H1 (cell line): ENCODE results near the gene CRYGS. TPM values are rescaled to one million over a fixed set of nuclear protein-coding genes. Genes with fewer than 3 reads are reported as not detected.

Experiments used
- CTCF ChIA-PET: fragments of 300-600 bp; sonication (Branson Sonifier 250); formaldehyde crosslinking; loops from one replicate; lab custom pipeline; 2021; ENCODE audit not compliant: partially characterized antibody; lab: Charles Lee
- POLR2A ChIA-PET: fragments of 300-600 bp; sonication (Branson Sonifier 250); formaldehyde crosslinking; loops from one replicate; lab custom pipeline; 2021; ENCODE audit warnings: inconsistent platforms; ENCODE audit not compliant: partially characterized antibody; lab: Charles Lee
- DNase-seq, 2 experiments: peaks; one replicate each; pipeline versions ENCODE4 v3.0.0 to v3.0.0-alpha.2; 2010 to 2022; ENCODE audit warnings: low spot score in 2 of 2, low read depth in 1 of 2, mixed read lengths in 1 of 2
- FAIRE-seq: peaks from 2 replicates; lab custom pipeline; 2011; peaks lifted over from hg19 to GRCh38; lab: Jason Lieb, UNC
- H2AFZ ChIP-seq: 2 replicates; pipeline ENCODE4 v1.8.1; 2012; ENCODE audit warnings: low read length, inconsistent platforms
- H2AK5ac ChIP-seq: 2 replicates; pipeline ENCODE4 v1.6.1; 2013; ENCODE audit warnings: low read depth, low read length
- H2BK120ac ChIP-seq: replicated peaks from 2 replicates; pipeline ENCODE3; 2013; ENCODE audit warnings: low read depth, low read length, inconsistent platforms
- H2BK12ac ChIP-seq: 2 replicates; pipeline ENCODE4 v1.6.1; 2013; ENCODE audit warnings: low read depth, low read length
- H2BK15ac ChIP-seq: 2 replicates; pipeline ENCODE4 v1.6.1; 2013; ENCODE audit warnings: low read length
- H2BK20ac ChIP-seq: 2 replicates; pipeline ENCODE4 v1.6.1; 2013; ENCODE audit warnings: low read length
- H2BK5ac ChIP-seq: 2 replicates; pipeline ENCODE4 v1.6.1; 2013; ENCODE audit warnings: low read depth, low read length
- H3K14ac ChIP-seq: 2 replicates; pipeline ENCODE4 v1.6.1; 2013; ENCODE audit warnings: inconsistent platforms; ENCODE audit not compliant: insufficient read length
- H3K18ac ChIP-seq: 2 replicates; pipeline ENCODE4 v1.6.1; 2013; ENCODE audit warnings: low read length; ENCODE audit errors: extremely low read depth
- H3K23ac ChIP-seq: 2 replicates; pipeline ENCODE4 v1.6.1; 2013; ENCODE audit warnings: inconsistent platforms; ENCODE audit not compliant: insufficient read length
- H3K23me2 ChIP-seq: 2 replicates; pipeline ENCODE4 v1.6.1; 2013; ENCODE audit warnings: low read depth, low read length
- H3K27ac ChIP-seq: 2 replicates; pipeline ENCODE4 v1.6.1; 2011; ENCODE audit warnings: low read depth, low read length, inconsistent platforms
- H3K27me3 ChIP-seq, 4 experiments: replicated peaks in 1 of 4; 1 replicate in 1 of 4; 2 replicates in 3 of 4; pipeline versions ENCODE4 v1.6.1 to v1.8.1; 2011 to 2013; ENCODE audit warnings: low read length in 3 of 4, mild to moderate bottlenecking in 3 of 4, inconsistent platforms in 2 of 4, mixed read lengths in 2 of 4, moderate library complexity in 1 of 4; ENCODE audit not compliant: control insufficient read depth in 3 of 4, insufficient read depth in 3 of 4; ENCODE audit errors: extremely low read depth in 1 of 4
- H3K36me3 ChIP-seq, 4 experiments: 2 replicates each; pipeline versions ENCODE4 v1.6.1 to v1.8.1; 2011 to 2013; ENCODE audit warnings: mild to moderate bottlenecking in 4 of 4, low read length in 3 of 4, moderate library complexity in 2 of 4, control low read depth in 1 of 4, inconsistent platforms in 1 of 4; ENCODE audit not compliant: insufficient read depth in 4 of 4, control insufficient read depth in 2 of 4
- H3K4ac ChIP-seq: replicated peaks from 2 replicates; pipeline ENCODE3; 2013; ENCODE audit warnings: low read length, low read depth, mixed read lengths, inconsistent platforms; ENCODE audit not compliant: insufficient read length
- H3K4me1 ChIP-seq, 4 experiments: replicated peaks in 1 of 4; 1 replicate in 1 of 4; 2 replicates in 3 of 4; pipeline versions ENCODE4 v1.6.1 to v1.8.1; 2011 to 2013; ENCODE audit warnings: low read length in 3 of 4, inconsistent platforms in 2 of 4, mixed read lengths in 1 of 4; ENCODE audit not compliant: insufficient read depth in 4 of 4, control insufficient read depth in 3 of 4
- H3K4me2 ChIP-seq, 2 experiments: 2 replicates each; pipeline versions ENCODE4 v1.6.1 to v1.8.1; 2011 to 2013; ENCODE audit warnings: low read depth in 2 of 2, low read length in 2 of 2, control low read depth in 1 of 2, inconsistent platforms in 1 of 2, mild to moderate bottlenecking in 1 of 2; ENCODE audit not compliant: insufficient read depth in 1 of 2
- H3K4me3 ChIP-seq, 4 experiments: fragments of 200-600, 300-600 bp in 1 of 4; sonication (generic), shearing (Covaris generic), sonication (Bioruptor Twin) in 1 of 4; 2 replicates each; pipeline versions ENCODE4 v1.5.1 to v1.8.1; 2011 to 2016; ENCODE audit warnings: low read length in 4 of 4, low read depth in 3 of 4, control low read depth in 2 of 4, inconsistent platforms in 2 of 4, mild to moderate bottlenecking in 2 of 4, mixed read lengths in 1 of 4, moderate library complexity in 1 of 4; ENCODE audit not compliant: insufficient read depth in 2 of 4; ENCODE audit errors: extremely low read depth in 1 of 4
- H3K56ac ChIP-seq: replicated peaks from 2 replicates; pipeline ENCODE3; 2013; ENCODE audit warnings: low read depth, mild to moderate bottlenecking, mixed read lengths, low read length, inconsistent platforms; ENCODE audit not compliant: insufficient read length
- H3K79me1 ChIP-seq: 2 replicates; pipeline ENCODE4 v1.6.1; 2013; ENCODE audit warnings: low read depth, low read length, control low read depth
- H3K79me2 ChIP-seq, 2 experiments: 2 replicates each; pipeline versions ENCODE4 v1.6.1 to v1.8.1; 2012 to 2013; ENCODE audit warnings: low read length in 2 of 2, mild to moderate bottlenecking in 2 of 2, inconsistent platforms in 1 of 2; ENCODE audit not compliant: insufficient read depth in 2 of 2, control insufficient read depth in 1 of 2
- H3K9ac ChIP-seq, 4 experiments: replicated peaks in 1 of 4; 1 replicate in 1 of 4; 2 replicates in 3 of 4; pipeline versions ENCODE4 v1.6.1 to v1.8.1; 2011 to 2013; ENCODE audit warnings: low read depth in 3 of 4, low read length in 3 of 4, control low read depth in 2 of 4, mild to moderate bottlenecking in 2 of 4, moderate library complexity in 2 of 4, inconsistent platforms in 1 of 4; ENCODE audit errors: extremely low read depth in 1 of 4
- H3K9me3 ChIP-seq, 2 experiments: 2 replicates each; pipeline versions ENCODE4 v1.6.1 to v1.8.1; 2012 to 2013; ENCODE audit warnings: mild to moderate bottlenecking in 2 of 2, moderate library complexity in 2 of 2, control low read depth in 1 of 2, inconsistent platforms in 1 of 2, low read depth in 1 of 2, low read length in 1 of 2, mixed read lengths in 1 of 2; ENCODE audit not compliant: insufficient read depth in 2 of 2
- H4K20me1 ChIP-seq, 2 experiments: replicated peaks in 1 of 2; 2 replicates each; pipeline versions ENCODE3 to v1.8.1; 2011 to 2013; ENCODE audit warnings: inconsistent platforms in 2 of 2, low read length in 2 of 2, mild to moderate bottlenecking in 1 of 2; ENCODE audit not compliant: insufficient read depth in 2 of 2, control insufficient read depth in 1 of 2
- H4K5ac ChIP-seq: 2 replicates; pipeline ENCODE4 v1.6.1; 2013; ENCODE audit warnings: low read length, low read depth, mixed read lengths, inconsistent platforms; ENCODE audit not compliant: insufficient read length
- H4K8ac ChIP-seq: 2 replicates; pipeline ENCODE4 v1.8.0; 2013; ENCODE audit warnings: mild to moderate bottlenecking, moderate library complexity, low read length, inconsistent platforms; ENCODE audit not compliant: insufficient read depth; ENCODE audit errors: extremely low read depth
- H4K91ac ChIP-seq: replicated peaks from 2 replicates; pipeline ENCODE3; 2013; ENCODE audit warnings: low read length, mixed read lengths, inconsistent platforms; ENCODE audit not compliant: insufficient read length
- CHD2 ChIP-seq: IDR thresholded peaks from 2 replicates; pipeline ENCODE4 v1.6.1; 2012; ENCODE audit warnings: low read length, improper control_type of control experiment
- CREB1 ChIP-seq: IDR thresholded peaks from 2 replicates; pipeline ENCODE4 v1.6.1; 2012; ENCODE audit warnings: inconsistent platforms
- CTCF ChIP-seq, 3 experiments: IDR thresholded peaks; 1 replicate in 2 of 3; 2 replicates in 1 of 3; pipeline versions ENCODE4 v1.5.1 to v1.6.1; 2011; ENCODE audit warnings: low read length in 3 of 3, mild to moderate bottlenecking in 3 of 3, inconsistent platforms in 2 of 3, low read depth in 1 of 3, moderate library complexity in 1 of 3; ENCODE audit not compliant: insufficient read depth in 1 of 3; ENCODE audit errors: control extremely low read depth in 1 of 3
- GTF2F1 ChIP-seq: IDR thresholded peaks from 2 replicates; pipeline ENCODE4 v1.6.1; 2012; ENCODE audit warnings: low read depth, low read length, improper control_type of control experiment, borderline replicate concordance
- JUND ChIP-seq: IDR thresholded peaks from 2 replicates; pipeline ENCODE4 v1.6.1; 2011; ENCODE audit warnings: mild to moderate bottlenecking, improper control_type of control experiment, low read length
- NRF1 ChIP-seq: IDR thresholded peaks from 2 replicates; pipeline ENCODE4 v1.6.1; 2011; ENCODE audit warnings: mild to moderate bottlenecking, low read depth, low read length, improper control_type of control experiment
- PHF8 ChIP-seq: fragments of 200-600 bp; sonication (generic); conservative IDR thresholded peaks from 2 replicates; pipeline ENCODE4 v1.7.1; 2012; ENCODE audit warnings: low read depth, mild to moderate bottlenecking, inconsistent platforms, low read length, moderate library complexity
- POLR2AphosphoS5 ChIP-seq: IDR thresholded peaks from 2 replicates; pipeline ENCODE4 v1.6.1; 2011; ENCODE audit warnings: low read depth, low read length
- RAD21 ChIP-seq, 2 experiments: IDR thresholded peaks in 1 of 2; conservative IDR thresholded peaks in 1 of 2; 2 replicates each; pipeline ENCODE4 v1.6.1; 2011; ENCODE audit warnings: low read depth in 2 of 2, low read length in 2 of 2, improper control_type of control experiment in 1 of 2, inconsistent platforms in 1 of 2, mild to moderate bottlenecking in 1 of 2, moderate library complexity in 1 of 2
- SP4 ChIP-seq: IDR thresholded peaks from 2 replicates; pipeline ENCODE4 v1.6.1; 2012; ENCODE audit warnings: low read length, inconsistent platforms
- TAF1 ChIP-seq: IDR thresholded peaks from 2 replicates; pipeline ENCODE4 v1.6.1; 2011; ENCODE audit warnings: mild to moderate bottlenecking, low read depth, low read length
- WGBS, 2 experiments: shearing (Covaris generic) in 1 of 2; methylation state at CpG; one replicate each; pipeline versions ENCODE4 v1.1.6 to v1.1.7; 2013 to 2015; ENCODE audit warnings: low lambda C conversion rate in 2 of 2, mixed read lengths in 2 of 2, inconsistent platforms in 1 of 2, low coverage in 1 of 2, missing lambda C conversion rate in 1 of 2; ENCODE audit not compliant: insufficient replicate concordance in 2 of 2, insufficient coverage in 1 of 2, insufficient read length in 1 of 2; ENCODE audit errors: extremely low coverage in 1 of 2, missing lambda C conversion rate in 1 of 2; 5-methylcytosine and 5-hydroxymethylcytosine counted together
- polyA plus RNA-seq, 7 experiments: library from polyadenylated mRNA; depleted of rRNA in 3 of 7; stranded (reverse) in 5 of 7; unstranded in 2 of 7; fragments of >200 nt in 5 of 7; fragments of 200-250 nt in 2 of 7; gene quantifications; 1 replicate in 5 of 7; 2 replicates in 1 of 7; 4 replicates in 1 of 7; pipeline versions ENCODE4 v1.2.1 to v1.2.3, GENCODE V29; 2011 to 2013; ENCODE audit warnings: missing spikeins in 2 of 7, mixed read lengths in 2 of 7
- total RNA-seq: library from RNA; stranded (reverse); fragmentation: NEBNext Ultra II Directional; extraction: Animal tissue kit (Norgen Biotek cat#: 25700); gene quantifications from 2 replicates; pipeline ENCODE4 v1.2.1, GENCODE V29; 2021

CRYGS gene
- total and polyA plus RNA-seq, 2 of the 8 experiments (the other 6 are each of a cell fraction or from before 2014, with no cell fraction given) = 1.5 to 1.8 TPM

- no peak for FAIRE-seq
- H3K36me3 ChIP-seq = no peaks in the 10 kb centered on the region
- CTCF ChIA-PET = interaction anchor here (0.6 to 1.5 kb wide), 7 partner anchors 11 to 370 kb away, joined by 3 to 5 read pairs (median 4); no protein-coding TSS in a partner anchor
- no peak for TF ChIP-seq POLR2AphosphoS5
- TF ChIP-seq NRF1 = no peak
- TF ChIP-seq RAD21 (IDR thresholded peaks at IDR 0.05 in 1 of 2, conservative IDR thresholded peaks at IDR 0.05 in 1 of 2; ENCODE audit: low read depth in 2 of 2, low read length in 2 of 2) = no peak
- no peak for TF ChIP-seq TAF1
- no peak for TF ChIP-seq GTF2F1
- no peak for TF ChIP-seq CREB1
- no peak for TF ChIP-seq SP4
- TF ChIP-seq JUND = no peak
- TF ChIP-seq CTCF (IDR thresholded peaks at IDR 0.05; ENCODE audit: control extremely low read depth in 1 of 3, insufficient read depth in 1 of 3, low read depth in 1 of 3, low read length in 3 of 3) = no peak
- TF ChIP-seq CHD2 = no peak
- TF ChIP-seq PHF8 = no peak
Observed at GRCh38 chr3:186492385-186492984, 51.7 kb downstream of the CRYGS start.

More at GRCh38 chr3:186492385-186492984, 51.7 kb downstream of the CRYGS start:
- no peaks in the 10 kb centered on the region for H4K20me1 ChIP-seq
- H4K5ac ChIP-seq = no peak overlapping the region
- no peak overlapping the region for H3K56ac ChIP-seq
- no peak overlapping the region for H2BK20ac ChIP-seq
- H3K4me1 ChIP-seq = peaks cover 0 to 4% (median 0%) of the 10 kb centered on the region in 4 experiments; a peak in 1 of 7 replicates
- H3K4me2 ChIP-seq = no peak overlapping the region
- H3K79me1 ChIP-seq = no peaks in the 10 kb centered on the region
- no peaks in the 10 kb centered on the region for H3K23me2 ChIP-seq
- no peaks in the 10 kb centered on the region for H3K79me2 ChIP-seq
- peak overlapping the region in 1 of 4 experiments; percentile 40; a peak in 1 of 7 replicates for H3K9ac ChIP-seq
- 86% methylated on average over 4 of the region's 4 CpGs; no CpG with 5 or more reads in 1 of the 2 experiments for WGBS, 2 experiments
- H2AFZ ChIP-seq = no peak overlapping the region
- no peak overlapping the region for H4K8ac ChIP-seq
- H2BK15ac ChIP-seq = no peak overlapping the region
- H2BK120ac ChIP-seq = no peak overlapping the region
- H3K9me3 ChIP-seq = no peaks in the 10 kb centered on the region
- H3K27ac ChIP-seq = no peak overlapping the region
- H3K27me3 ChIP-seq = no peaks in the 10 kb centered on the region
- no peak overlapping the region for H3K18ac ChIP-seq
- H2BK5ac ChIP-seq = no peak overlapping the region
- H3K23ac ChIP-seq = no peak overlapping the region
- H3K4ac ChIP-seq = no peak overlapping the region
- H3K4me3 ChIP-seq = no peak overlapping the region
- no peak overlapping the region for H2BK12ac ChIP-seq
- H3K14ac ChIP-seq = no peak overlapping the region
- POLR2A ChIA-PET = no interaction called here
- peak in 1 of 2 experiments; percentile 17 for DNase-seq
- no peak overlapping the region for H4K91ac ChIP-seq
- H2AK5ac ChIP-seq = no peak overlapping the region
